ENCODE data around the gene CEP57L1.
A peak's percentile ranks its signal among the peaks of the same experiment; 100 is the strongest.
"Not testable (repeated sequence)": the region's sequence is repeated elsewhere in the genome, so short reads cannot be mapped to it uniquely, and the experiment has no call there.

The CEP57L1 gene

GRCh38 chr6:109073344-109074132 is 21.8 kb upstream of the CEP57L1 start:
- peak in 1 of 2 donors; percentile 26 for DNase-seq (ENCODE audit: low read depth in 2 of 2)

- DNase-seq (ENCODE audit: low read depth in 2 of 2) = no peak
Measured at GRCh38 chr6:109074133-109074415, 21.2 kb upstream of the CEP57L1 start.

GRCh38 chr6:109075934-109076333 is 19.4 kb upstream of the CEP57L1 start:
- no peak for DNase-seq (ENCODE audit: low read depth in 2 of 2)

- no peak for DNase-seq (ENCODE audit: low read depth in 2 of 2)
Measured at GRCh38 chr6:109076377-109076776, 18.9 kb upstream of the CEP57L1 start.

GRCh38 chr6:109079981-109080380 is 15.3 kb upstream of the CEP57L1 start:
- no peak for DNase-seq (ENCODE audit: low read depth in 2 of 2)

GRCh38 chr6:109081026-109081425 is 14.3 kb upstream of the CEP57L1 start:
- no peak for DNase-seq (ENCODE audit: low read depth in 2 of 2)

GRCh38 chr6:109081516-109082187 is 13.7 kb upstream of the CEP57L1 start:
- no peak for DNase-seq (ENCODE audit: low read depth in 2 of 2)

- DNase-seq (ENCODE audit: low read depth in 2 of 2) = no peak
Measured at GRCh38 chr6:109082188-109082577, 13.1 kb upstream of the CEP57L1 start.

GRCh38 chr6:109083657-109084056 is 11.7 kb upstream of the CEP57L1 start:
- no peak for DNase-seq (ENCODE audit: low read depth in 2 of 2)

- DNase-seq (ENCODE audit: low read depth in 2 of 2) = not testable (repeated sequence)
Measured at GRCh38 chr6:109084146-109084545, 11.2 kb upstream of the CEP57L1 start.

GRCh38 chr6:109087661-109088264 is 7.5 kb upstream of the CEP57L1 start:
- DNase-seq (ENCODE audit: low read depth in 2 of 2) = no peak

GRCh38 chr6:109088995-109089394 is 6.3 kb upstream of the CEP57L1 start:
- no peak for DNase-seq (ENCODE audit: low read depth in 2 of 2)

GRCh38 chr6:109091314-109092024 is 3.8 kb upstream of the CEP57L1 start:
- no peak for DNase-seq (ENCODE audit: low read depth in 2 of 2)

- no peak for DNase-seq (ENCODE audit: low read depth in 2 of 2)
Measured at GRCh38 chr6:109092074-109092473, 3.2 kb upstream of the CEP57L1 start.

GRCh38 chr6:109093732-109094415 is 1.4 kb upstream of the CEP57L1 start:
- no peak for DNase-seq (ENCODE audit: low read depth in 2 of 2)

GRCh38 chr6:109094416-109095035 is 781 bp upstream of the CEP57L1 start, which contains the start of gene SESN1:
Gene SESN1, minus strand, starts transcription at chr6:109094846. Its CDS starts 773 bp downstream, at chr6:109094073.
- DNase-seq (ENCODE audit: low read depth in 2 of 2) = peak; percentile 78 to 94

GRCh38 chr6:109095835-109096084 is 453 bp downstream of the CEP57L1 start:
- DNase-seq (ENCODE audit: low read depth in 2 of 2) = no peak

- DNase-seq (ENCODE audit: low read depth in 2 of 2) = no peak
Measured at GRCh38 chr6:109096208-109096607, 901 bp downstream of the CEP57L1 start.

GRCh38 chr6:109097661-109098060 is 2.4 kb downstream of the CEP57L1 start:
- no peak for DNase-seq (ENCODE audit: low read depth in 2 of 2)

- DNase-seq (ENCODE audit: low read depth in 2 of 2) = no peak
Measured at GRCh38 chr6:109102762-109103161, 7.5 kb downstream of the CEP57L1 start.

- DNase-seq (ENCODE audit: low read depth in 2 of 2) = no peak
Measured at GRCh38 chr6:109103942-109104341, 8.6 kb downstream of the CEP57L1 start.

GRCh38 chr6:109104512-109104911 is 9.2 kb downstream of the CEP57L1 start:
- no peak for DNase-seq (ENCODE audit: low read depth in 2 of 2)
